HG03064 (cell line): ENCODE measurements around the gene GATA3.

ENCODE experiments used
- ATAC-seq: cut with Tn5 transposase; IDR thresholded peaks from one replicate; pipeline ENCODE4 v1.9.1; 2021; ENCODE audit warnings: low read depth; ENCODE audit not compliant: unreplicated experiment

GATA3 gene

DNA sequence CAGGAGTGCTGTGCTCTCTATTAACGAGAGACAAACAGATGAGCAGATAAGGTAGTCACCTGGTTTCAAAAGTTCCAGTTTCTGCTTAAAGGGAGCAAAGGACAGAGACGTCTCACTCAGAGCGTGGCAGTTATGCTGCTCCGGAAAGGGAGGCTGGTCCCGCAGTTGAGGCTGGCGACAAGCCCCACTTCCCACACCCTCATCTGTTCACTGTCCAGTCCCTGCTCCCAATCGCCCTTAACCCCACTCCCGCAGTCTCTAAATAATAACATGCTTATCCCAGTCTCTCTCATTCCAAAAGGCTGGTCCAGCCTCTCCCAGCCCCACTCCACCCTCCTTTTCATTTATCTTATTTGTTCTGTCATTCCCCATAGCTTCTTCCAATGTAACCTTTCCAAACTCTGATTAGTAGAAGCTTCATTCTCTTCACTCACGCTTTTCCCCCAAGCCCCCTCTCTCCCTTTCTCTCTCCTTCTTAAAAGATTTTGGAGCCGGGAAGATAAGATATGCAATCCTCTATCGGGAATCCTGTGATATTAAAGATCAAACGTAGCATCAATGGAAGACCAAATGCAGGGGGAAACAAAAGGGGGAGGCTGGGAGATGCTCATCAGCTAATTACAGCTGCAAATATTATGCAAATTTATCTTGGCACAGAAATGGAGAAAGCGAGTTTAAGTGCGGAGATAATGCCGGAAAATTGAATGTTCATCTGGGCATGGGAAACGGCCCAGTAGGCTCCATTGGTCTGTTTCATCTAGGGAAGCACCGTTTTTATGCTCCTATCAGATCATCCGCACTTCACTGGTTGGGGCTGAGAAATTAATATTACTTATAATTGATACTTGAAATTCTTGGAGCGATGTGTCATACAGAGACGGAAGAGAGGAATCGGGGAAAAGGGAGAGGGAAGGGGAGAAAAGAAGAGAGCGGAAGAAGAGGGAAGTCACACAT, 16.3 kb upstream of the GATA3 start:
- ATAC-seq: no peak

DNA sequence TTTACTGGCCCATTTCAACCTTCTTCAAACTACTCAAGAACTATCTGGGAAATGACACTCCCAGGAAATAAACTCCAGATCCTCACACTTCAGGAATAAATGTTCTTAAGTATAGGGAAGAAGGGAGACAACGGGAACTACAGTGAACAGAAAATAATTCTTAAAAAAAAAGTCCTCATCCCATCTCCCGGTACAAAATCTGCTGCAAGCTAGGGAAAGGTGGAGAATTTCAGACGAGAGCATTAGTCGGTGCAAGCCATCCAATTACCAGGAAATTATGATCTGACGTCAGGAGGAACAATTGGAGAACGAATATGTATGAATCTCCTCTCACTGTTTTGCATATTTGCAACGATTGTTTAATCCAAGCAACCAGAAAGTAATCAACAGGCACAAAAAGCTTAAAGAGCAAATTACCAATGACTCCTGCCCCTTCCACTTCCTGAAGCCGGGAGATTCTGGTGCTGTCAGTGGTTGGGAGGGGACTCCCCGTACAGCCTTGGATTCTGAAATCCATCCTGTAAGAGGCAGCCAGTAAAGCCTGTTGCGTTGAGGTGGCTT, 15.1 kb upstream of the GATA3 start:
- ATAC-seq: no peak

DNA sequence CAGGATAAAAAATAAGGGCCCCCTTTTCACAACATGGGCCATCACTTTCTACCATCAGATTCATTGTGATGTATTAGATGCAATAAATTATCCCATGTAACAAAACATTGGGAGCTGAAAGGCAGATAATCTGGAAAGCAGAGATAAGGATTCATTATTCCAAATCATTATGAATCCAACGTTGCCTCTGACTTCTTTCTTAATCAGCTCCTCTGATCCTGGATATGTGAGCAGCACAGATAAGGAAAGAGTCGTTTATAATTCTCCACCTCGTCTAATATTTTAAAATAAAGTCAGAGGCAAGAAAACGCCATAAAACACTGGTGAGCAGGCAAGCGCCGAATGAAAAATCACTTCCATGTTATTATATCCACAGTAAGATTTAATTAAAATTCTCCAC, 13.8 kb upstream of the GATA3 start:
- ATAC-seq: no peak

DNA sequence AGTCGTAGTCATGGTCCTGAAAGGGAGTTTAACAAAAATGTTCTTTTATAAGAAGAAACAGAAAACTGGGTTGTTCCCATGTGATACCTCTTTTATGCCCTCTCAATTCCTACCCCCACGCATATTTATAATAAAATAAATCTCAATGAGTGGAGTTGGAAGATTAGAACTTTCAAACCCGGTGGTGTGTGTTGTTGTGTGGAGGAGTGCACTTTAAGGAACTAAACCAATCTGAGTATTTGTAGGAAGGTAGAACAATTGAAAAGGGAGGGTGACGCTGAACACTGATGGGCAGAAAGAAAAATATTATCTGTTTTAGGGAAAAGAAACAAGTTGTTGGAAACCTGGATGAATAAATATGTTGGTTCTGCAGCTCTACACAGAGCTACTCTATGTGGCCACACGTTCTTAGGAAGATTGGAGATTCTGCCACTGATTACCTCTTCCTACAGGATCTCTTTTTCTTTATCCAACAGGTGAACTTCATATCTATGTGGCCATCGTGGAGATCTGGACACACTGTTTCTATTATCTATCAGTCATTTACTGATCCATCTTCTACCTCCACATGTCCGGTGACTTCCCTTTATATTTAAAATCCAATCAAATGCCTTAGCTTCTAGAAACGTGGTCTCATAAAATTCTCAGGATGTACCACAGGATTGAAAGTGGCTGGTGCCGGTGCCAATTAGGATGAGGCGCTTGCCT, 13.1 kb upstream of the GATA3 start:
- no peak for ATAC-seq

DNA sequence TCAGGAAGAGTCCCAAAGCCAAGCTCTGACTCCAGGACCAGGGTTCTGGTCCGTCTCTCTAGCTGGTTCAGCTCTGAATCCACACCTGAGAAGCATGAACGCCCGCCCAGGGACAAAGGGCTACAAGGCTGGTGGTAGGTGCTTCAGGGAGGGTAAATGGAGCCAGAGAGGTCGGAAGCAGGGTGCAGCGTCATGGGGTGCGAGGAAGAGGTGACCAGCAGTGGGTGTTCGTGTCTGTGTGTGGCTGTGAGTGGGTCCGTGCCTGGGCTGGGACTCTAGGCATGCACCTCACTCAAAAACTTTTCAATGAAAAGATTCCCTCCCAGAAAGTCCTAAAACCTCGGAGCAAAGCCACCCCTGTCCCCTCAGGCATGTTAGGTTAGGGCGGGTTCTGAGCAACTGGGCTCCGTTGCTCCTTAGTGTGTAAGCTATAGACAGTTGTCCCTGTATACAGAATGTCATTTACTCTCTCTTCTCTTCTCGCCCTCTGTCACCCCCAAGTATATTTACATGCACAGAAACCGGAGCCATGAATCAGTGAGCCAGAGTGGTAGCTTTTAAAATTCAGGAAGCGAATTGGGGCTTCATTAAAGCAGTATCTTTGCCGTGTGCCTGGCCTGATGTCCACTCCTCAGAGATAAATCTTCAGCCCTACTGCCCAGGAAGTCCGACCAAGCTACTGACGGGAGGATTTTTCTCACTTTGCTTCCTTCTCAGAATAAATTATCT, 12.3 kb upstream of the GATA3 start:
- ATAC-seq: no peak

DNA sequence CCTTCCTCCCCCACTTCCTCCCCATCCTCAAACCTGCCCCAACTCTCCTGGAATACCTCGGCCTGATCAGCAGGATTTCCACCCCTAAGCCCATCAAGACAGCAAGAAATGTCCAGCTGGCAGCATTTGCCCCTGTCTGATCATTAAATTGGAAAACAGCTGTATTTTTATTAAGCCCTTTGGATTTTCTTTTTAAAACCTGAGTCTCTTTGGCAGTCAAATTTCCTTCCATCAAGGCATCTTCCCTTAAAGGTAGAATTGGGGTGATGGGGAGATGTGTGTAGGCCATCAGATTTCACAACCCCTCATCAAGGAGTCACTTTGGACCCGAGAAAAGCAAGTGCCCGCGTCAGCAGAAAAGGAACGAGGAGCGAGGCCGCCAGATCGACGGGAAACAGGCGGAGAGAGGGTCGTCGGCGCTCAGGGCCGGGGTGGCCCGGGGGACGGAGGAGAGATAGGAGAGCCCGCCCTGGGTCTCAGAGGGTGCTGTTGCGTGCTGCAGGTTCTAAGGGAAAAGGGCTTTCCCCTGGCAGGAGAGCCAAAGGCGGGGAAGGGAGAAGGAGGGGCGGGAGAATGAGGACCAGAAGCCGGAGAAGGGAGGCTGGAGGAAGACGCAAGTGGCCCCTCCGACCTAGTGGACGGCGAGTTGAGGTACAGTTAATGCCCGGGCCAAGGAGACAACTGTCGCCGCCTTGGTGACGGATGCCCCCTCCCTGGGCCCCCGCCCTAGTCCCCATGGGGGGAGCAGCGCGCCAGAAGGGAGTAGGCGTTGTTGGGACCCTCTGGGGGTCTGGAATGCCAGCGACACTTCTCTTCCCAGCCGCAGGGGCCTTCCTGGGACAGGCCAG, 11.5 kb upstream of the GATA3 start:
- ATAC-seq: no peak

DNA sequence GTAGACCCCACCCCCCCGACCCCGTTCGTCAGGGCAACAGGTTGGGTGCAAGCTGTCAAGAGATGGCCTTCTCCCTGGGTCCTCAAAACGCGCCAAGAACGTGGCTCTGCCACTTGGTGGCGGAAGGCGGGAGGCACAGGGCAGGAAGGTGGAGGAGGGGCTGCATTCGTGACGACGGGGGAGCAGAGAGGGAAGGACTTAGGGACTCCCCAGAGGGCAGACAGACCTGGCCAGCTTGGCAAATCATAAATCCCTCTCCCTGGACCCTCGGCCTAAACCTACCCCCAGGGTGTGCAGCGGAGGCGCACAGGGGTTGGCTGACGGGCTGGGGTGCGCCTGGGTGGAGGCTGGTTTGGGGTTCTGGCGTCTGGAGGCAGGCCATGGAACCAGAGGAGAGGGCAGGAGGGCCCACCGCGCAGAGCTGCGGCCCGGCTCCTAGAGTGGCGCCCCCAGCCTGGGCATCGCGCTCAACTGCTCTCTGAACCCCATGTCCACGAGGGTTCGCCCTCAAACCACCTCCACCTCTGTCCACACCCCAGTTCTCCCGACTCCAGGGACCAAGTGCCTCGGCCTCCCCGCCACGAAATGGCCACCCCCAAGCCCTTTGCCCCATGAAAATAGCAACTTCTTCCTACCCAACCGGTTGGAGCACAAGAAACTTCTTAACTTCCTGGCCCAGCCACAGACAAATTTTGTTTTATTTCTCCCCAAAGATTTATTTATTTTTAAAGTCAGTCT, 10.8 kb upstream of the GATA3 start:
- no peak for ATAC-seq

DNA sequence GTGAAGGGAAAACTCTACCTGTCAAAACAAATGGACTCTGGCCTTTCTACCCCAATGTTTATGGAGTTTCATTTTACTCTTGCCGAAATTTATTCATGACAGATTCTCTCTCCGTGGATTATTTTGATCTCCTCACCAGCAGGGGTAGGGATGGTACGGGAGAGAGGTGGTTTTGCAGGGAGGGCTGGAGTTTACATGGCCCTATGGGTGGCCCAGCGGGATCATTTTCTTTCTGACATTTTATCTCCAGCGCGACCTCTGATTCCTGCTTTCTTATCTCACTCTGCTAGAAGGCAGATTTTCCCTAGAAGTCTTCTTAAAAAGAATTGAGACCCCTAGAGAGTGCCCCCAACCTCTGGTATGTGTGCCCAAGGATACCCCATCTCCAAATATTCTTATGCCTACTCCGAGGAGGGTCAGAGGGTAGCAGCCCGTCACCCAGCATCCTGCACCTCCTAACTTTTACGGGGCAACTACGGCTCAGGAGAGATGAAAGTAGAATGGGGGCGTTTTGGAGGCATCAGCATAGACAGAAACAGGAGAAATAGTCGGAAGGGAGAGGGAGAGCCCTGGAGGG, 10.1 kb upstream of the GATA3 start:
- ATAC-seq: no peak

DNA sequence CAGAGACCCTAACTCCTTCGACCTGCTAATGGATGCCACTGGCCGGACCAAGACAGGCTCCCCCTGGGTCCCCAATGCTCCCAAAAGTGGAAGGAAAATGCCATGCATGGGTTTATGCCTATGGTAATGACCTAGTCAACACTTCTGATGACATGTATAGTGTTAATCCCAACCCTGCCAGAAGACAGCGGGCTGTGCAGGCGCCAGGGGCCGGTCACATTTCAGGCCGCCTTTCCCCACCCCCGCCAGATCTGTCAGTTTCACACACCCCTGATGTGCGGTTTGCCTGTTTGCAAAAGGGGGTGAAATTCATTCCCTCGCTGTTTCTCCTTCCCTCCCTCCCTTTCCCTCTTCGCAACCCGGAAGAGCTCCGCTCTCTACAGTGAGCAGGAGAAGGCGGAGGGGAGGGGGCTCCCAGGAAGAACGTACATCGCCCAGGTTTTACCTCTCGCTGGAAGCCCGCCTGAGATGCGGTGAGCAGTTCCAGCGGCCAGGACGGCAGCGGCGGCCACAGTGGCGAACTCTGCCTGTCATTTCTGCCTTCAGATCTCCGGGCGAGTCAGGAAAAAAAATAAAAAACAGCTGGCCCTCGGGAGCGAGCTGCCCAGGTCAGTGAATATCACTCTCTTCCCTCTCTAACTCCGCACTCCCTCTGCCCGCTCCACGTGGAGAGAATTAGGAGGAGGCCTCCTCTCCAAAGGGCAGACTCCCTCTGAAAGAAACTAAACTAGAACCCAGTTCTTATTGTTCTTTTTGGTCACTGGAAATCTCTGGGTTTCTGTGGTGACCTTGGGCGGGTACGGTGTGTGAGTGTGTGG, 9.4 kb upstream of the GATA3 start:
- ATAC-seq: no peak

DNA sequence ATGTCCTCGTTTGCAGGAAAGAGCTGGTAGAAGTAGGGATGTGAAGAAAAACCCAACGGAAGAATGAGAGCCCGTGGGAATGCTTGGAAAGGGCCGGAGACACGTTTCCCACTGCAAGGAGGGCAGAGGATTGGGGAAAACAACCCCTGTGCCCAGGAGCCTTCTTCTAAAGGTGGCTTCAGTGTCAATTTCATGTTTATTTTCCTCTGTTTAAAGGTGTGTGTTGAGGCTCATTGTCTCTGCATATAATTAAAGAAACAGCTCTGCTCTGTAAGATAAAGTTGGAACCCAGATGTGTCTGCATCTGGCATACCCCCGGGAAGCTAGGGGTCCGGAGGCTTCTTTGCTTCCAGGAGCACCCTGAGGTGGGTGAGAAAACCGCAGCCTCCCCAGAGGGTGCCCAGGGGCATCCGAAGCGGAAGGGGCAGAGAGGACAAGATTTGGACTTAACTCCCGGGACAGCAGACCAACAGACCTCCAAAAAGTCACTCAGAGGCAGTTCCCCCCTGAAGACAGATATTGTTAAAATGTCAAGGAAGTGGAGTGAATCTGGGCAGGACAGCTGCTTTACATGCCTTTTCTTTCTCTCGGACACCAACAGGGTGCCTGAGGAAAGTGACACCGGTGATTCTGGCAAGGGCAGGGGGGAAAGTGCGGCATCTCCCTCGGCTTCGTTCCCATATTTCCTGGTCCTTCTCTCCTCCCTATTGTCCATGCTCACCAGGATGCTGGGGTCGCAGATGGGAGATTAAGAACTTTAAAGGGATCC, 8.6 kb upstream of the GATA3 start:
- no peak for ATAC-seq

DNA sequence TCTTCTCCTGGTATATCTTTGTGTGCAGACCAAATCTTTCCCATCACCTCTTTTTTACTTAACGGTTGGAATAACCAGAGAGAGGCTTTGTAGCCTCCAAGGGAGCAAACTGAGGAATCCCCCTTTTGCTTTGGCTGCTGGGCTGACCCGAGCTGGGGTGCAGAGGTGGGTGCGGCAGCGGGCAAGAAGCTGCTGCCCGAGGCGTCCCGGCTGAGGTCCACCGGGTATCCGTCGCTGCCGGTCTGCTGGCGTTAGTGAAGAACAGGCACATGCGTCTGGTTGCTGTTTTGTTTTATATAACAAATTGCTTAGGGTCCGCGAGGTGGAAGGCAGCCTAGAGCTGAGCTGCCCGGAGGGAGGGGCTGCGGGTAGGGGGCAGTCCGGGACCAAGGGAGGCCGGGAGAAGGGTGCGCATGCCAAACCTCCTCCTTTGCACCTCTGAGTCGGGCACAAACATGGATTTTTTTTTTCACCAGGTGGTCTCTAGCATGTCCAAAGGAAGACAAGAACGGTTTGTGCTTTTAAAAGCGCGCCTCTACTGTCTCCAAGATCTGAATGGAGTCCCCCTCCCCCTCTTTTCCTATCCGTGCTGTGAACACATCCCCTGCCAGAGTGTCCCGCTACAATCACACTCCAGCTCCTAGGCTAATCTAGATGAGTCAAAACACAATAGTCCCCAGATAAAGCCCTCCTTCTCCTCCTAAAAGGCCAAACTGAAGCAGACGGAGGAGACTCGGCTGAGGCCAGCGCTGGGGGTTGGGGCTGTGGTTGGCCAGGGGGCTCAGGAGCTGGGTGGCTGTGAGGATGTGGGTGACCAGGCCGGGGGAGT, 6.8 kb upstream of the GATA3 start:
- ATAC-seq: no peak

DNA sequence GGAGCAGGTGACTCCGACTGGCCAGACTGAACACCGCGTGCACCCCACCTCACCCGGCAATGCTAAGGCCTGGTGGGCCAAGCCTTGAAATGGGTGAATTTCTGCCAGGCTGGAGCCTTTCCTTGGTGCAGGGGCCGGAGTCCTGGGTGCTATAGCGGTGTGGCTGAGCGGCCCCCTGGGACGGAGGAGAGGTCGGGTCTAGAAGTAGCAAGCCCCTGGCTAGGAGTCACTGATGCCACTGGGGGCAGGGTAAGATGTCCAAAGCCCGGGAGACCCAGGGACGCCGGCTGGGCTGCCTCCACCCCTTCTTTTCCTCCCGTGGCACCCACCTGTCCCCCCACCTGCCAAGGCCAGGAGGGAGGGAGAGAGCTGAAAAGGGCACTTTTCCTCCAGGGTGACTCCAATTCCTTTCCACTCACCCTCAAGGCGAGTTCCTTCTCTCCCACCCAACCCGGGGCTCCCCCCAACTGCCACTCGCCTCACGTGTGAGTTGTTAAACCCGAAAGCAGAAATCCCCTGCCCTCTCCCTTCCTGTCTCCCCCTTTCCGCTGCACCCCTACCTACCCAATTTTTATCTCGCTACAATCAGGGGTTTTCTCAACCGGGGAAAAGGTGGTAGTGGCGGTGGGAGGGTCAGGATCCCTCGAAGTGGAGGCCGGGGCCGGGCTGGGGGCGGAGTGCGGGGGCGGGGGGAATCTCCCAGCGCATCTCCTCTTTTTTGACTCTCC, 6.0 kb upstream of the GATA3 start:
- no peak for ATAC-seq

DNA sequence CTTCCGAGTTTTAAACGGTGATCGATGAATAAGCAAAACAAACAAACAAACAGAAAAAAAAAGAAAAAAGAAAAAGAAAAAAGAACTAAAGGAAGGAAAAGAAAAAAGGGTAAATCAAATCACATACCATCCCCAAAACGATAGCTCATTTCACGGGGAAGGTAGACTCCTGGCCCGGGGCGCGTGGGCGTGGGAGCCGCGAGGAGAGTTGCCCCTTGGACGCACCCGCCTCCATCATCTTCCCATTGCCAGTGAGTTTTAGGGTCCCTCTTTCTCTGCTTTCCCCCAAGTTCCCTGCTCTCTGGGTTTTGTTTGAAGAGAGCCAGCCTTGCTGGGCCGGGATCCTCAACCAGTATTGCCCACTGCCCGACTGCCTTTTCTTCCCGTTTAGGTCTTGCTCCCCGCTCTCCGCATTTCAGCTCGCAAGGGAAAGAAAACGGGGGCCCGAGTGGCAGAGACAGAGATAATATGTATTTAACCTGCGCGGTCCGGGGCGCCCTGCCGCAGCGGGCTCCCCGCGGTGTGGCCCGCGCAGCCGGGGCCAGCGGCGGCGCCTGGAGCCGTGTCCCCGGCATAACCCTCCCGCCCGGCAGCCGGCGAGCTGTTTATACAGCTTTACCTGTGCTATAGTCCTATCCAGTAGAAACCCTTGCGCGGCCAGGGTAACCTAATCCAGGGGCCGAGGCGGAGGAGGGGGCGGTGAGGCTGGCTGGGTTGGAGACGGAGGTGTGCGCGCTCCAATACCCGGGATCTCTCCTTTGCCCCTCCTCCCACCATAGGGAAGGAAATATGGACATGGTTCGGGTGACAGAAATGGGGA, 5.2 kb upstream of the GATA3 start:
- no peak for ATAC-seq

DNA sequence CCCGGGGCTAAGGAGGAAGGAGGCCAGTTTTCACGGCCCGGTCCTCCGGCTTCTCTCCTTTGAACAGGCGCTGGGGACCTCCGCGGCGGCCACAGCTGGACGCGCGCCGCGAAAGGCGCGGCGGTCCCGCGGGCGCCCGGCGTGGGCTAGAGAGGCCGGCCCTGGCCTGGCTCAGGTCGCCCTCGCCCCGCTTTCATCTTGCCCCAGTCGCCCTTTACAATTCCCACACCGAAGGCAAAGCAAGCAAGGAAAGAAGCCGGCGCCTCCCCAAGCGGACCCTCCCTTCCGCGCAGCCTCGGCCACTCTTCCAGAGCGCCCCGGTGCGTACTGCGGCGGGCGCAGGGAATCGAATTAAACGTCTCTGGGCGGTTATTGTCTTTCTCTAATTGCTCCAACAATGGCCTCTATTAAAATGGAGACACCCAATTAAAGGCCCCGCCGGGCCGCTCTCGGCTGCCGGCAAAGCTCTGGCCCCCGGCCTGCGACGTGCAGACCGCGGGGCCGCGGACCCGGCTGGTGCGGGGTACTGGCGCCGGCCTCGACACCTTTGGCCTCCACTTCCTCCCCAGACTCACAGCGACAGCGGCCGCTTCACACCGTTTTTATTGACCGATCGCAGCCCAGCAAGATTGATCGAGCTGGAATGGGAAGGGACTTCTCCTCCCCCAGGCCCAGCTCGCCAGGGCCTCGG, 4.5 kb upstream of the GATA3 start:
- ATAC-seq: no peak
